Measurements from ENCODE around the gene MED7. TPM values are rescaled to one million over a fixed set of nuclear protein-coding genes. Genes with fewer than 3 reads are reported as not detected.
"Not testable (repeated sequence)": the region's sequence is repeated elsewhere in the genome, so short reads cannot be mapped to it uniquely, and the experiment has no call there.

Gene MED7, protein sequence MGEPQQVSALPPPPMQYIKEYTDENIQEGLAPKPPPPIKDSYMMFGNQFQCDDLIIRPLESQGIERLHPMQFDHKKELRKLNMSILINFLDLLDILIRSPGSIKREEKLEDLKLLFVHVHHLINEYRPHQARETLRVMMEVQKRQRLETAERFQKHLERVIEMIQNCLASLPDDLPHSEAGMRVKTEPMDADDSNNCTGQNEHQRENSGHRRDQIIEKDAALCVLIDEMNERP
- 10 to 100 TPM; 21.3 to 23.1 (median 21.6) TPM for polyA plus RNA-seq (ENCODE audit: insufficient read length in 3 of 3)

DNA sequence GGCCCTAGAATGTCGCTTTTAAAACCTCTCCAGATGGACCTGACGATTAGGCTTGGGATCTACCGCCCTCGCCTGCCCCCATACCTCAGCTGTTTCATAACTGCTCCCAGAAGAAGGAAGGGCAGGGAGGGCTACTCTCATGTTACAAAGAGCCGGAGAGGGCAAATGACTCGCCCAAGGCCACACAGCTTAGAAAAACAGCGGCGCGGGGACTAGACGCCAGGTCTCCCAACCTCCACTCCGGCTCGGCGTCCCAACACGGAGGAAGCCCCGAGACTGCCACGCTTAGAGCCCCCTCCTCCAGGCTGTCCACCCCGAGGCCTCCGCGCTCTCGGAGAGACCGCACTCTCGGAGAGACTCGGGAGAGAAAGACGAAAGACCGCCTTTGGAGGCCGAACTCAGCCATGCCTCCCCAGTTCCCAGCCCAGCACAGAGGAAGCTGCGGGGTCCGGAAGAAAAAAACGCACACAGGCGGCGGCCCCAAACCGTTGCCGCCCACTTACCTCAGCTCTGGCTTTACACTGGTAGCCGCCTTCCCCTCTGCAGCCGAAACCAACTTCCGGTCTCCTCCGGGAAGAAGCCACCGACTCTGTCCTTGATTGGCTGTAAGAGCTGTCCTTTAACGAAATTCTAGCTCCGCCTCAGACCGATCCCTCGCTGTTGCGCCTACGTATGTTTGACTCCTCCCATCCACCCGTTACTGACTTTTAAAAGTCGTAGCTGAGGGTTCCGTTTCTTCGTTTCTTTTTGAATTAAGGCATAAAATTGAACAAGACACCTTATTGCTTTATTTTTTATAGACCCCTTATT, at the start of gene MED7:
TSS of gene MED7 (minus strand) at position 549 of the 810 bp plus-strand sequence. CDS start 3,434 bp downstream, outside the sequence.
- peak; percentile 98 to 99 (median 99) for DNase-seq (ENCODE audit: low read depth in 3 of 3, low spot score in 2 of 3)

DNA sequence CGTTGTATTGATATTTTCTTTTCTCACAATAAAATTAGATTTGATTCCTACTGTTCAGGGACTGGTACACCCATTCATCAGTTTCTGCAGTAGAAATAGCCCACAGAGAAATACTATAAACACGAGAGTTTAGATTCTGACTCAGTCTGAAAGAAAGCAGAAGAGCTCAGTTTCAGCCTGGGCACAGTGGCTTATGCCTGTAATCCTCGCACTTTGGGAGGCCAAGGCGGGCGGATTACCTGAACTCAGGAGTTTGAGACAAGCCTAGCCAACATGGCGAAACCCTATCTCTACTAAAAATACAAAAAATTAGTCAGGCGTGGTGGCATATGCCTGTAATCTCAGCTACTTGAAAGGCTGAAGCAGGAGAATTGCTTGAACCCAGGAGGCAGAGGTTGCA, 46.6 kb upstream of the MED7 start:
- no peak for DNase-seq (ENCODE audit: low read depth in 3 of 3, low spot score in 2 of 3)

DNA sequence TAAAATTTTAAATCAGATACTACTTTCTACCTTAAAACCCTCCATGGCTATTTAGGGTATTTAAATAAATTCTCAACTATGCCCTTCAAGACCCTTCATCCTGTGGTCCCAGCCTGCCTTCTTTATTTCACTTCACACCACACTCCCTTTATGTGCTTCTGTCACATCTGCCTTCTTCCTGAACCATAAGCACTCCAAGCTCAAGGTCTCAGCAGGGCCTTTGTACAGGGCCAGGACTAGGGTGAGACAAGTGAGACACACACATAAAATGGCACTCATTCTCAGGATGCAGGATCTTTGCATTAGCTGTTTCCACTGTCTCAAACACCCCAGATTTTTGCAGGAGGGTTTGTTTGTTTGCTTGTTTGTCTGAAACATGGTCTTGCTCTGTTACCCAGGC, 45.6 kb upstream of the MED7 start:
- DNase-seq (ENCODE audit: low read depth in 3 of 3, low spot score in 2 of 3), result no peak

DNA sequence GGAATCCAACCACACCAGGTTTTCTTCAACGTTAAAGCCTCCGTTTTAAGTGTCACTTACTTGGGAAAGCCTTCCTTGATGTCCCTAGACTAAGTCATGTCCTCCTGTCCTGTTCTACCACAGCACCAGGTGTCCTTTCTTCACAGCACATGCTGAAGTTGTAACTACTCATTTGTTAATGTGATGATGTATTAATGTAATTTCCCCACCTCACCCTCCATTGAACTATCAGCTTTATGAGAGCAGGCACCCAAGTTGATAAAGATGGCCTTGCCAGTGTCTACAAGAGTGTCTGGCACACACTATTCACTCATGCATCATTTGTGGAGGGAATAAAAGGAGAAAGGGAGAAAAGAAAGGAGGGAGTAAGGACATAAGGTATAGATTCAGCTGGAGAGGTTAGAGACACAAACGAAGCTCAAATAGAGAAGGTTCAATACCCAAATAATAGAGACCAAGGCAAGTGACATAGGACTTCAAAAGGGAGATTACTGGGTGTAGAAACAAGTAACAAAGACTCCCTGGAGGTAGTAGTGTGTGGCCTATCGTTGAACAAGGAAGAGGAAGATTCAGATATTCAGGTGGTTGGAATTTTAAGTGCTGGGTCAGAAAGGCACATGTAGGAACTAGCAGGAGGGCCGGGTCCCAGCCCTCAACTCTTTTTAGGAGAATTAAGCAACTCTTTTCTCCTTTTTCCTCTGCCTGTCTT, 44.5 kb upstream of the MED7 start:
- no peak for DNase-seq (ENCODE audit: low read depth in 3 of 3, low spot score in 2 of 3)

DNA sequence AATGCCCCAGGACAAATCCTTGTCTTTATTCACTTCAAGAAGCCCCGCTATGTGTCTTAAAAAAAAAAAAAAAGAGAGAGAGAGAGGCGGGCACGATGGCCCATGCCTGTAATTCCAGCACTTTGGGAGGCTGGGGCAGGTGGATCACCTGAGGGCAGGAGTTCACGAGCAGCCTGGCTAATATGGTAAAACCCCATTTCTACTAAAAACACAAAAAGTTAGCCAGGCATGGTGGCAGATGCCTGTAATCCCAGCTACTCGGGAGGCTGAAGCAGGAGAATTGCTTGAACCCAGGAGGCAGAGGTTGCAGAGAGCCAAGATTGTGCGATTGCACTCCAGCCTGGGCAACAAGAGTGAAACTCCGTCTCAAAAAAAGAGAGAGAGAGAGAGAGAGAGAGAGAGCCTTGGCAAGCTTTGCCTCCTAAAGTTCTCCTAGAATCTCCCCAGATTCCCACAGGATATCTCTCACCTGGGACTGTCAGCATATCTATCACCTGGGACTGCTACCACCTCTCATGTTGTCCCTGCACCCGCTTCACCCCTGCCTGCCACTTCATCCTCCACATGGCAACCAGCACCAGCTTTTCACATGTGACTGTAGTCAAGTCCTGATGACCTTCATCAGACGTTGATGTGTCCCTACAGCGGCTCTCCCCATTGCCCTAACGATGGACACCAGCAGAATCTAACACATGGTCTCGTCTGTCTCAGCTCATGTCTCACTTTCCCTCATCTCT, 43.8 kb upstream of the MED7 start:
- DNase-seq (ENCODE audit: low read depth in 3 of 3, low spot score in 2 of 3), result no peak

DNA sequence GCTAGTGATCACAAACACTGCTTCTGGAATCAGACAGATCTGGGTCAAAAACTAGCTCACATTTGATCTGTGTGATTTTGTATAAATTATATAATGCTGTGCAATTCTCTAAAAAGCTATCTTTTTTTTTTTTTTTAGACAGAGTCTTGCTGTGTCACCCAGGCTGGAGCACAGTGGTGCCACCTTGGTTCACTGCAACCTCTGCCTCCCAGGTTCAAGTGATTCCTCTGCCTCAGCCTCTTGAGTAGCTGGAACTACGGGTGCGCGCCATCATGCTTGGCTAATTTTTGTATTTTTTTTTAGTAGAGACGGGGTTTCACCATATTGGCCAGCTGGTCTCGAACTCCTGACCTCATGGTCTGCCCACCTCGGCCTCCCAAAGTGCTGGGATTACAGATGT, 42.5 kb upstream of the MED7 start:
- not testable (repeated sequence) for DNase-seq (ENCODE audit: low read depth in 3 of 3, low spot score in 2 of 3)

DNA sequence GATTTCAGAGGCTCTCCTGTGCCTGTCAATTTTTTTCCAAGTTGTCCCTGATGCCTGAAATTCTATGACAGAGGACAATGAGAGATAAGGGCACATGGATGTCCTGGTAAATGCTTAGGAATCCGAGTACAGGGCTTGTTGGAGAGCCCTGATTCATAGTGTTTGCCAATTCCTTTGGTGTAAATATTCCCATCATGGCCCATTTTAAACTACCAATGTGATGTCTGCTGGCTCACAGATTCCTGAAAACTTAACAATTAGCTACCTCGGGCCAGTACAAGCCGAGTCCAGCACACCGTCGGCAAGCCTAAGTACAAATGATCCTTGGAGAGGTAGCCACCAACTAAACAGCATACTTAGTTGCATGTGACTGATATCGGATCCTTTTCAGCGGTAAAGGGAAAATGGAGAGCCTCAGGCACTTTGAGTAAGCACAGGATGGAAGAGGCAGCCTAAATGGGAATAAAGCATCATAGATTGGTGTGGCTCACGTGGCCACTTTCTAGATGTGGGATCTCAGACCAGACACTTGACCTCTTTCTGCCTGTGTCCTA, 41.5 kb upstream of the MED7 start:
- DNase-seq (ENCODE audit: low read depth in 3 of 3, low spot score in 2 of 3), result no peak

DNA sequence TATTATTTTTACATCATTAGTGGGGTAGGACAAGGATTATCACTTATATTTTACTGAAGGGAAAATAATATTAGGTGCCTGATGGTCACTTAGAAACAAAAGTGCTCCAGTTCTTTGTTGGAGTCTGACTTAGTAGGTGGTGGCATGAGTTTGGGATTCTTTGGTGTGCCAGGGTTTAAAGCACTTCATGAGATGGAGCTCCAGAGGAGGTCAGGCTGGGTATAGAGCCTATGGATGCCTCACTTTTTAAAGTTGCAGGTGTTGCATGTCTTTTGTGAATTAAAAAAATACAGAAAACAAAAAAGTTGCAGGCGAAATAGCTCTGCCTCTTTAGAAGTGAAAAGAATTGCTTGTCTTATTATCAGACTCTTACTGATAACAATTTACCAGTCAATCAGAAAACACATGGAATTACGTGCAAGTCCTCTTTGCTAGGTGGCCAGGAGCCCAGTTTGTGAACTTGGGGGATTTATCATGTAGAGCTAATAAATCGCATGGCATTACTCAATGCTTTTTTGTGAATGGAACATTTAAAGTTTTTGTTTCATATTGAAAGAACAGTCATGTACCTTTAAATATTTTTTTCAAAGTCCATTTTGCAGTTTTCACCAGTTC, 39.6 kb upstream of the MED7 start:
- no peak for DNase-seq (ENCODE audit: low read depth in 3 of 3, low spot score in 2 of 3)

DNA sequence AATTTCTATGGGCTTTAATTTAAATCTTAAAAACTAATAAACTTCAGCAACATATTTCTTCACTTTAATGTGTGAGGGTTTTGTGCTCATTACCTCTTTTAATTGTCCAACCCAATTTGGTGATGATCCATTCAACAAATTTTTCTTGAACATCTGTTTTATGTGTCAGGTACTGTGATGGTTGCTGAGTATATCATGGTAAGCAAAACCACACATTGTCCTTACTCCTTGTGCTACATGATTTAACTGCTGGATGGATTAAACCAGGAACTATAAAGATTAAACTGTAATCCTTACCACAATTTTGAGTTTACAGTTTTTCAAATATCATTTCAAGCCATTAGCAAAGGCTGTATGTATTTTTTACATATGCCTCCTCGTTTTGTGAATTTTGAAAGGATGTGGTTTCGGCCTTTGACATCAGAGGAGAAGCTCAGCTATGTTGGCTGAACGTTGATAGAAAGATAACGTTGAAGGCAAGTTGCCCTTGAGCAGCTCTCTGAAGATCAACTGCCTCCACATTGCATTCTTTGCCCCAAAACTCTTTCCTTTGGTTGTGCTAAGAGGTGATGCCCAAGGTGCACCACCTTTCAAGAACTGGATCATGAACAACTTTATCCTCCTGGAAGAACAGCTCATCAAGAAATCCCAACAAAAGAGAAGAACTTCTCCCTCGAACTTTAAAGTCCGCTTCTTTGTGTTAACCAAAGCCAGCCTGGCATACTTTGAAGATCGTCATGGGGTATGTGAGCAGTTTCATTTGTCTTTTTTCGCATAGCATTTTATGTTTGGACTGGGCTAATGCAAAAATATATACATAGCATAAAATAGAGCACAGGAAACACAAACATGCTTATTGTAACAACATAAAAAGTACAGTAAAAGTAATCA, 38.0 kb upstream of the MED7 start, which contains the start of gene ITK:
TSS of gene ITK (plus strand) at position 467 of the 891 bp plus-strand sequence. CDS start at position 605, 138 bp downstream.
- DNase-seq (ENCODE audit: low read depth in 3 of 3, low spot score in 2 of 3), result no peak

DNA sequence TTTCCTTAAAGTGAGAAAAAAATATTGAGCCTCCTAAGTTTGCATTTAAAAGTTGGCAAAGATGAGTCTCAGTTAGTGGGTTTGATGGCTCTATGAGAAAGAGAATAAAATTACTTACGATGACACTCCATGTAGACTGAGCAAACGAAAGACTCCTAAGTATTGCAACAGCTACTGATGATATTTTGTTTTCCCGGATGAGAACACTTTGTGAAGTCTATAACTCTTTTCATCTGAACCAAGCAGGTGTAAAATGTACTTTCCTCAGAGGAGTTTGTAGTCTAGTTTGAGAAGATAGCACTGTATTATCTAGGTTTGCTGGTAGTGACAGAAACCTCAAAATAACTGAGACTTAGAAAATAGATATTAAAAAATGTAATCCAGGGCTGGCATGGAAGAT, 36.3 kb upstream of the MED7 start:
- no peak for DNase-seq (ENCODE audit: low read depth in 3 of 3, low spot score in 2 of 3)

DNA sequence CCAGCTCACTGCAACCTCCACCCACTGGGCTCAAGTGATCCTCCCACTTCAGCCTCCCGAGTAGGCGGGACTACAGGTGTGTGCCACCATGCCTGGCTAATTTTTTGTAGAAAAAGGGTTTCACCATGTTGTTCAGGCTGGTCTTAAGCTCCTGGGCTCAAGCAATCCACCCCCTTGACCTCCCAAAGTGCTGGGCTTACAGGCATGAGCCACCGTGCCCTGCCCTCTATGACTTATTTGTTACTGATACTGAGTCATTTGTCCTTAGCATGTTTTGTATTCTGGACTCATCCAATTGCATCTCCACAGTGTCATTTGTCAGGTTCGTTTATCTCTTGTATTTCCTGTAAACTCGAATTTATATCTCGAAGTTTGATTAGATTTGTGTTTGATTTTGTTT, 35.3 kb upstream of the MED7 start:
- DNase-seq (ENCODE audit: low read depth in 3 of 3, low spot score in 2 of 3), result no peak

DNA sequence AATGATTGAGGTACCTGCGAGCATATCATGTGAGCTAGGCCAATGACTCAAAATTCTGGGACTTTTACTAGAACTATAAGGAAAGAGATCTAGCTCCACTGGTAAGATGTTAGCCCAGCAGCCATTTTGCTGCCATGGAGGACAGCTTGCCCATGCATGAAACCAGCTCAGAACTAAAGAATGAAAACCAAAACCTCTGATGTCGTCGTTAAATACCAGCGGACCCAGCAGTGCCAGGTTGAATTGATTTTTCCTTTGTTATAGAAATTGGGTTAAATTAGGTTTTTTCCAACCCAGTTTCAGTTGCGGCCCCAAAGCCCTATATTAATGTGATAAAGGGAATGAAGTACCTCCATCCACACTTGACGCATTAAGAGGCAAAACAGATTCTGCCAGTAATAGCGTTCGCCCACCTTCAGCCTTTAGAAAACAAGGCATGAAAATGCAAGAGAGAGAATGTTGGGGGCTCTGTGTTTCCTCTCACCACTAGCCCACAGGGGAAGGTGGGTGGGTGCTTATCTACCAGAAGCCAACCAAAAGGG, 32.5 kb upstream of the MED7 start:
- DNase-seq (ENCODE audit: low read depth in 3 of 3, low spot score in 2 of 3), result no peak

DNA sequence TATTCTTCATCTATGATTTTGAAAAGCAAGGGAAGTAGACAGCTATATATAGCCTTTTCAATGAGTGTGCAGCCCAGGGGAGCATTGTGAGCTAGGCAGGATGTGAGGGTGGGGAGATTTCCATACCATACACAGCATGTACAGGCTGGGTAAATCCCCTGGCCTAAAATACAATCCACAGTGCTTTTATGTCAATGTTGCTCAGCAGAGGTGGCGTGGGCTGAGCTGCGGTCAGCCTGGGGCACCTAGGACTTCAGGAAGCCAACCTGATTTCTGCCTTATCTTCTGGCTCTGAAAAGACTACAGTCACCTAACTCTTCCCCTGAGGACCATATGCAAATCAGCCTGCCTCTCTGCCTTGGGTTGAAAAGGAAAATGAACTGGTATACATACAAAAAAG, 29.7 kb upstream of the MED7 start:
- DNase-seq (ENCODE audit: low read depth in 3 of 3, low spot score in 2 of 3), result no peak

DNA sequence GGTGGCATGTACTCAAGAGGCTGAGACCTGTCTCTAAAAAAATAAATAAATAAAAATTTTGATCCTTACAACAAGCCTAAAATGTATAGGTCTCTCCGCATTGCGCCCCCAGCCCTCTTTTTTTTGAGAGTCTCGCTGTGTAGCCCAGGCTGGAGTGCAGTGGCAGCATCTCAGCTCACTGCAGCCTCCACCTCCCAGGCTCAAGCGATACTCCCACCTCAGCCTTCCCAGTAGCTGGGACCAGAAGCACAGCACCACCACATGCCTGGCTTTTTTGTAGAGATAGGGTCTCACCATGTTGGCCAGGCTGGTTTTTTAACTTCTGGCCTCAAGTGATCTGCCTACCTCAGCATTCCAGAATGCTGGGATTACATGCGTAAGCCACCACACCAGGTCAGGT, 25.6 kb upstream of the MED7 start:
- no peak for DNase-seq (ENCODE audit: low read depth in 3 of 3, low spot score in 2 of 3)

DNA sequence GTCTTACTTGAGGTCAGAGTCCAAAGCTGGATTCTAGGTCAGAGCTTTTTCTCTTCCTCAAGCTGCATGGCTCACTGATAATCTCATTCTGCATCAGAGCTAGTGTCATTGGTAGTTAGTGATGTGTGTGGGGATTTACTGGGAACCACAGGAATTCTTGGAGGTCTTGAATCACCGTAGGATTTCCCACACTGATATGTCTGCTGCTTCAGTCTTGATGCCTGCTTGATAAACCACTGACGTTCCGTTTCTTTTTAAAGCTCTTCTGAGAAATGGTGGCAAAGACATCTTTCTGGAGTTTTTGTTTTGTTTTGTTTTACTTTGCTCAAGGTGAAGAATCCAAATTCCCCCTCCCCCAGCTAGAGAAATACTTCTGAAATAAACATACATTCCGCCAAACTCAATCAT, 24.6 kb upstream of the MED7 start:
- DNase-seq (ENCODE audit: low read depth in 3 of 3, low spot score in 2 of 3), result no peak

DNA sequence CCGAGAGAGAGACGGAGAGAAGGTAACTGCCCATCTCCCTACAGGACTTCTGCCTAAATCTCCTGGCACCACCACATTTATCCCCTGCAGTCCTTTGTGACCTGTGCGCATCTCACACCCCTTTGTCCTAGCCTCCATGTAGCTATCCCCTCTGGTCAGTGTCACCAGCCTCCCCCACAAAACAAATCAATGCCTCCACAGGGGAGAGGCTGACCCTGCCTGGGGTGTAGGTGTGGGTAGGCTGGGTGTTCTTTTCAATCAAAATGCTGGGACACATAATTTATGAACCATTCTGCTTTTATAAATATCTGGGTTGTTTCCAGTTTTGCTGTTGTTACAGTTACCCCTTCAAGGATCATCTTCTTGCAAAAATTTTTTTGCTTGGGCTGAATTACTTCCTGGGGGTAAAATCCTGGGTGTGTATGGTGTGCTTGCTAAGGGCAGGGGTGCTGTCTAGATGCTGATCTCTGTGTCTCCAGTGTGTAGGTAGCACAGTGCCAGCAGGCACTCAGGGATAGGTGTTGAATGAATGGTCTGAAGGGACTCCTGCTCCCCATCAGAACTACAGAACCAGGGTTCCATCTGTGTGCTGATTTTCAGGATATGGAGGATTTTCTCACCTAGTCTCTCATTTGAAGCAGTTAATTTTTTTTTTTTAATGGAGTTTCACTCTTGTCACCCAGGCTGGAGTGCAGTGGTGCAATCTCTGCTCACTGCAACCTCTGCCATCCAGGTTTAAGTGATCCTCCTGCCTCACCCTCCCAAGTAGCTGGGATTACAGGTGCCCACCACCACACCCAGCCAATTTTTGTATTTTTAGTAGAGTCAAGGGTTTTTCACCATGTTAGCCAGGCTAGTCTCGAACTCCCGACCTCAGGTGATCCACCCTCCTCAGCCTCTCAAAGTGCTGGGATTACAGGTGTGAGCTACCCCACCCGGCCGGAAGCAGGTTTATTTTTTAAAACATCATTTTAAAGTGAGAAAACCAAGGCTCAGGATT, 23.8 kb upstream of the MED7 start, which contains the start of gene GARIN3:
TSS of gene GARIN3 (minus strand) at position 51 of the 1,000 bp plus-strand sequence. CDS start 96 bp downstream, outside the sequence.
- DNase-seq (ENCODE audit: low read depth in 3 of 3, low spot score in 2 of 3), result no peak

DNA sequence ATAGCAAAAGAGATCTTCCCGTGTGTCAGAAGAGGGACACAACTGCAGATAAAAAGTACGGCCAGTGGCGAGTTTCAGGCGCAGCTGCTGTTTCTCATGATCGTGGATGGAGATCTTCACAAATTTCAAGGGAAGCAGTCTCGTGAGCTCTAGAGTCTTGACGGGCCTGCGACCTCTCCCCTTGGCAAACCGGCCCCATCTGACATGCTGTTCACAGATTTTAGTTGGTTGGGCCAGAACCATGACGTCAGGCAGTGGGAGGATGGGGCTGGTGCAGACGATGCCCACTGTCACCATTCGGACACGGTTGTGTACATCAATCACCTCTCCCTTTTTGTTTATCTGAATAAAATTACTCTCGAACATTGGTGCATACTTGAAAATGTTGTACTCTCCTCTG, 23.0 kb upstream of the MED7 start:
- no peak for DNase-seq (ENCODE audit: low read depth in 3 of 3, low spot score in 2 of 3)
